ENCODE results near the gene GTF2E1. TPM values are rescaled to one million over a fixed set of nuclear protein-coding genes. Genes with fewer than 3 reads are reported as not detected.

Gene GTF2E1
- total RNA-seq, 6 experiments from 2014 or later = 5.0 to 8.9 (median 6.4) TPM

DNA sequence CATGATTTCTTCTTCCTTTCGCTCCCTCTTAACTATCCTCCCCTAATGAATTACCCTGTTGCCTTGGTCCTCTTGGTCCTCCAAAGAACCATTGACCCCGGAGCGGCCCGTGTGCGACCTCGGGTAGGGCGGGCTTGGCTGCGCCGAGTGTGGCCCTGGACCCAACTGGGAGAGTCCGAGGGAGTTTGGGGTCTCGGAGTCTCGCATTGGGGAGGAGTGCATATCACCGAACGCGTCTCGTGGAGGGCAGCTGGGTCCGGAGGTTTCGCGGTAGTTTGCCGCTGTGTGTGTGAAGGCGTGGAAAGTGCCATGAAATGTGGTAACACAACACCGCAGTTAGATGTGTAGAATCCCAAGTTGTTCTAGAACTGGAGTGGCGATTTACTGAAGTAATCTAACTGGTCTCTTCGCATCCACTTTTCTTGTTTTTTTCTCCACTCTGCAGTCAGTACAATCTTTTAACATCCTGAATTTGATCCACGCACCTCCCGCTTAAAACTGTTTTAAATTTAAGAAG, 363 bp downstream of the GTF2E1 start:
- no peaks in the 10 kb centered on the region for H3K36me3 ChIP-seq
- no peaks in the 10 kb centered on the region for H3K27me3 ChIP-seq
- peaks cover 0 to 12% (median 7%) of the 10 kb centered on the region in 4 donors for H3K4me1 ChIP-seq
- H3K4me3 ChIP-seq = peak overlapping the region; percentile 82 to 95 (median 85)
- WGBS (ENCODE audit: insufficient coverage, low coverage, low lambda C conversion rate, missing lambda C conversion rate) = 0% methylated on average over 26 of the region's 26 CpGs
- intact Hi-C loops (cut with DNase I) = no loop called here
- no peaks in the 10 kb centered on the region for H3K9me3 ChIP-seq
- TF ChIP-seq, protein P1, sequence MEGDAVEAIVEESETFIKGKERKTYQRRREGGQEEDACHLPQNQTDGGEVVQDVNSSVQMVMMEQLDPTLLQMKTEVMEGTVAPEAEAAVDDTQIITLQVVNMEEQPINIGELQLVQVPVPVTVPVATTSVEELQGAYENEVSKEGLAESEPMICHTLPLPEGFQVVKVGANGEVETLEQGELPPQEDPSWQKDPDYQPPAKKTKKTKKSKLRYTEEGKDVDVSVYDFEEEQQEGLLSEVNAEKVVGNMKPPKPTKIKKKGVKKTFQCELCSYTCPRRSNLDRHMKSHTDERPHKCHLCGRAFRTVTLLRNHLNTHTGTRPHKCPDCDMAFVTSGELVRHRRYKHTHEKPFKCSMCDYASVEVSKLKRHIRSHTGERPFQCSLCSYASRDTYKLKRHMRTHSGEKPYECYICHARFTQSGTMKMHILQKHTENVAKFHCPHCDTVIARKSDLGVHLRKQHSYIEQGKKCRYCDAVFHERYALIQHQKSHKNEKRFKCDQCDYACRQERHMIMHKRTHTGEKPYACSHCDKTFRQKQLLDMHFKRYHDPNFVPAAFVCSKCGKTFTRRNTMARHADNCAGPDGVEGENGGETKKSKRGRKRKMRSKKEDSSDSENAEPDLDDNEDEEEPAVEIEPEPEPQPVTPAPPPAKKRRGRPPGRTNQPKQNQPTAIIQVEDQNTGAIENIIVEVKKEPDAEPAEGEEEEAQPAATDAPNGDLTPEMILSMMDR (IDR thresholded peaks at IDR 0.05) = no peak
- no peak for TF ChIP-seq POLR2A (IDR thresholded peaks at IDR 0.05)
- peak; percentile 28 to 48 (median 32) for ATAC-seq
- peak overlapping the region; percentile 52 to 98 (median 98) for H3K27ac ChIP-seq
- DNase-seq = peak; percentile 48 to 61 (median 49)

DNA sequence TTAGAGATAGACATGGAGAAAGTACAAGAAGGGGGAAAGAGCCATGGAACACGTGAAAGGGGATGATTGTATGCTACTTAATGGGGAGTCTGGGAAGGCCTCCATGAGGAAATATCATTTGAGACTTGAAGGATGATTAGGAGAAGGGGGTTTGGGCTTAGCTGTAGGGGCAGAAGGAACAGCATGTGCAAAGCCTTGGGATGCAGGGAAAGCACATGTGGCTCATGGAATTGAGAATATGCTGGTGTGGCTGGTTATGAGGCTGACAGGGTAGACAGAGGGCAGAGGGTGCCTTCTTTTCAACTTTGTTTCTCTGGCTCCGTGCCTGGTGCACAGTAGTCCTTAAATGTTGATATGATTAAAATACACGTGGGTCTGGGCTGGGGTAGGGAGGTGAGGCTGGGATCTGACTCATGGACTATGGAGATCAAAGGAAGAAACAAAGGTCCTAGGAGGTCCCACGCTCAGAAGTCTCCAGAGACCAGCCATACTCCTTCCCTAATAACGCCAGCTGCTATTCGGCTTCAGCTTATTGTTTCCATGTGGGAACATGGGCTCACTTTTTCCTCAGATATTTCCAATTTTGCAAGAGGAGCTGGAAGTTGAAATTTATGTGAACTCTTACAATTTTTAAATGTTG, 1.1 kb downstream of the GTF2E1 start:
- Histone ChIP-seq H3K4me1 (peaks cover 0 to 12% (median 7%) of the 10 kb centered on the region in 4 donors), H3K27ac (peak overlapping the region in 1 of 3 donors; percentile 98), H3K36me3 (no peaks in the 10 kb centered on the region), H3K9me3 (no peaks in the 10 kb centered on the region), H3K4me3 (peak overlapping the region; percentile 82 to 95 (median 85)), H3K27me3 (no peaks in the 10 kb centered on the region)
- ATAC-seq = no peak
- WGBS (ENCODE audit: insufficient coverage, low coverage, low lambda C conversion rate, missing lambda C conversion rate) = 61% methylated on average over 5 of the region's 6 CpGs
- no peak for TF ChIP-seq POLR2A (IDR thresholded peaks at IDR 0.05)
- TF ChIP-seq, protein P1 (IDR thresholded peaks at IDR 0.05) = no peak
- intact Hi-C loops (cut with DNase I) = no loop called here
- no peak for DNase-seq

DNA sequence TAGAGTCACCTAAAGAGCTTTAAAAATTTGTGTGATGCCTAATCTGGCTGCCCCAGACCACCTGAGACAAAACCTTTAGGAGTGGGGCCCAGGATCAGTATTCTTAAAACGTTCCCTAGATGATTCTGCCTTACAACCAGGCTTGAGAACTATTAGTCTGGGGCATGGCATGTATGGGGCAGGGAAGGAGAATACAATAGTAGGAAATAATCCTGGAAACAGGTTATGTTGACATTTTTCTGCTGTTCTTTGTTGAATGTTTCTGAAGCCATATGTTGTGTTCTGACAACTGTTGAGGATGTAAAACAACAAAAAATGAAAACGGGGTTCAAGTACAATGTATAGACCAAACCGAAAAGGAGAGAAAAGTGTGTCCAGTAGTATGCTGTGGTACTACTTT, 2.9 kb downstream of the GTF2E1 start:
- no peaks in the 10 kb centered on the region for H3K9me3 ChIP-seq
- 72% methylated on average over 3 of the region's 3 CpGs for WGBS (ENCODE audit: insufficient coverage, low coverage, low lambda C conversion rate, missing lambda C conversion rate)
- H3K27ac ChIP-seq = no peak overlapping the region
- H3K27me3 ChIP-seq = no peaks in the 10 kb centered on the region
- no peak overlapping the region for H3K4me3 ChIP-seq
- ATAC-seq (no peak), DNase-seq (no peak)
- H3K36me3 ChIP-seq = no peaks in the 10 kb centered on the region
- TF ChIP-seq, protein P1 (IDR thresholded peaks at IDR 0.05) = no peak
- TF ChIP-seq POLR2A (IDR thresholded peaks at IDR 0.05) = no peak
- intact Hi-C loops (cut with DNase I) = no loop called here
- peaks cover 0 to 12% (median 7%) of the 10 kb centered on the region in 4 donors for H3K4me1 ChIP-seq

DNA sequence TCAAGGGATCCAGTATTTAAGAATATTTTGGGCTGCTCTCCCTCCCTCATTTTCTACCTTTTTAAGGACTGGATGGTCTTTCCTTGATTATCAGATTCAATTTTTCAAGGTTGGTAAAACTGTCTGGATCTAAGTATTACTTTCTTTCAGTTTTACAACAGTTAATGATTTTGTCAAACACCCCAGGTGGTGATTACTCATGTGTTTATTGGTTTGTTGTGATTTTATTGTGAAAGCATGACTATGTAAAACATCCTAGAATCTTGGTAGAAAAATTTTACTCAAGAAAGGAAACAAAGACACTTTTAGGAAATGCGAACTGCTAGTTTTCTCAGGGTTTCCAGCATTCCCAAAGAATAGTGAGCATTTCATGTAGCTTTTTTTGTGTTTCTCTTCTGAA, 7.3 kb downstream of the GTF2E1 start:
- intact Hi-C loops (cut with DNase I) = no loop called here
- H3K9me3 ChIP-seq = no peaks in the 10 kb centered on the region
- H3K4me1 ChIP-seq = no peaks in the 10 kb centered on the region
- DNase-seq (no peak), ATAC-seq (no peak)
- H3K36me3 ChIP-seq = peaks cover 0 to 6% (median 0%) of the 10 kb centered on the region in 4 donors
- TF ChIP-seq, protein P1 (IDR thresholded peaks at IDR 0.05) = no peak
- TF ChIP-seq POLR2A (IDR thresholded peaks at IDR 0.05) = no peak
- H3K4me3 ChIP-seq = no peak overlapping the region
- no peaks in the 10 kb centered on the region for H3K27me3 ChIP-seq
- 100% methylated on average over 1 of the region's 1 CpG for WGBS (ENCODE audit: insufficient coverage, low coverage, low lambda C conversion rate, missing lambda C conversion rate)
- H3K27ac ChIP-seq = no peak overlapping the region

Measured in right lobe of liver (tissue), 6 donors.